Cardiac fibroblast (primary cell): ENCODE measurements around the gene C15orf39.

ENCODE experiments used
- DNase-seq, 2 donors: peaks; one replicate each; pipeline versions ENCODE4 v3.0.0 to v3.0.0-alpha.2; 2010; ENCODE audit warnings: low read depth in 2 of 2
- H3K4me3 ChIP-seq, 2 donors: replicated peaks in 1 of 2; 1 replicate in 1 of 2; 2 replicates in 1 of 2; pipeline ENCODE4 v1.5.1; 2011; ENCODE audit warnings: low read depth in 2 of 2, low read length in 2 of 2, mild to moderate bottlenecking in 2 of 2, moderate library complexity in 1 of 2
- CTCF ChIP-seq: IDR thresholded peaks from one replicate; pipeline ENCODE4 v1.5.1; 2011; ENCODE audit warnings: low read depth, mild to moderate bottlenecking, low read length, inconsistent platforms

C15orf39 gene

GRCh38 chr15:75191235-75191634 is 10.4 kb upstream of the C15orf39 start:
- no peak for DNase-seq
- no peak for TF ChIP-seq CTCF

GRCh38 chr15:75192307-75192706 is 9.4 kb upstream of the C15orf39 start:
- no peak for TF ChIP-seq CTCF
- H3K4me3 ChIP-seq = no peak overlapping the region
- no peak for DNase-seq

More at GRCh38 chr15:75191235-75191634, 10.4 kb upstream of the C15orf39 start:
- H3K4me3 ChIP-seq = no peak overlapping the region

- H3K4me3 ChIP-seq = no peak overlapping the region
- no peak for DNase-seq
- no peak for TF ChIP-seq CTCF
Observed at GRCh38 chr15:75193272-75193671, 8.4 kb upstream of the C15orf39 start.

GRCh38 chr15:75193976-75194375 is 7.7 kb upstream of the C15orf39 start:
- no peak for TF ChIP-seq CTCF
- DNase-seq = no peak
- H3K4me3 ChIP-seq = no peak overlapping the region

GRCh38 chr15:75194397-75194796 is 7.3 kb upstream of the C15orf39 start:
- no peak for TF ChIP-seq CTCF
- DNase-seq = no peak
- H3K4me3 ChIP-seq = no peak overlapping the region

GRCh38 chr15:75195122-75195765 is 6.4 kb upstream of the C15orf39 start:
- DNase-seq = peak in 1 of 2 donors; percentile 48
- H3K4me3 ChIP-seq = no peak overlapping the region
- no peak for TF ChIP-seq CTCF

GRCh38 chr15:75195766-75196241 is 5.9 kb upstream of the C15orf39 start:
- DNase-seq = no peak
- no peak for TF ChIP-seq CTCF
- no peak overlapping the region for H3K4me3 ChIP-seq
